Measurements from ENCODE around the gene KCNMB2.
"Not testable (repeated sequence)": the region's sequence is repeated elsewhere in the genome, so short reads cannot be mapped to it uniquely, and the experiment has no call there.

The KCNMB2 gene

DNA sequence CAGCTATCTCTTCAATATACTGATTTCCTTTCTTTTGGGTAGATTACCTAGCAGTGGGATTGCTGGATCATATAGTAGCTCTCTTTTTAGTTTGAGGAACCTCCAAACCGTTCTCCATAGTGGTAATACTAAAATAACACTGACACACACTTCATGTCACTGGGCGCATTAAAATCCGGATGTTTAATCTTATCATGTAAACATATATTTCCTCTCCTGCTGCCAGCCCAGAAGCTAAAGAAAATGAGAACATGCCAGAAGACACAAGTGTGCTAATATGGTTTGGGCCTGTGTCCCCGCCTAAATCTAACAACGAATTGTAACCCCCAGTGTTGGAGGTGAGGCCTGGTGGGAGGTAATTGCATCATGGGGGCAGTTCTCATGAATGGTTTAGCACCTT is 23.6 kb upstream of the KCNMB2 start:
- Mint-ChIP-seq H3K27ac (no peak overlapping the region), H3K27me3 (no peaks in the 10 kb centered on the region)
- ATAC-seq (replicated peaks): no peak

DNA sequence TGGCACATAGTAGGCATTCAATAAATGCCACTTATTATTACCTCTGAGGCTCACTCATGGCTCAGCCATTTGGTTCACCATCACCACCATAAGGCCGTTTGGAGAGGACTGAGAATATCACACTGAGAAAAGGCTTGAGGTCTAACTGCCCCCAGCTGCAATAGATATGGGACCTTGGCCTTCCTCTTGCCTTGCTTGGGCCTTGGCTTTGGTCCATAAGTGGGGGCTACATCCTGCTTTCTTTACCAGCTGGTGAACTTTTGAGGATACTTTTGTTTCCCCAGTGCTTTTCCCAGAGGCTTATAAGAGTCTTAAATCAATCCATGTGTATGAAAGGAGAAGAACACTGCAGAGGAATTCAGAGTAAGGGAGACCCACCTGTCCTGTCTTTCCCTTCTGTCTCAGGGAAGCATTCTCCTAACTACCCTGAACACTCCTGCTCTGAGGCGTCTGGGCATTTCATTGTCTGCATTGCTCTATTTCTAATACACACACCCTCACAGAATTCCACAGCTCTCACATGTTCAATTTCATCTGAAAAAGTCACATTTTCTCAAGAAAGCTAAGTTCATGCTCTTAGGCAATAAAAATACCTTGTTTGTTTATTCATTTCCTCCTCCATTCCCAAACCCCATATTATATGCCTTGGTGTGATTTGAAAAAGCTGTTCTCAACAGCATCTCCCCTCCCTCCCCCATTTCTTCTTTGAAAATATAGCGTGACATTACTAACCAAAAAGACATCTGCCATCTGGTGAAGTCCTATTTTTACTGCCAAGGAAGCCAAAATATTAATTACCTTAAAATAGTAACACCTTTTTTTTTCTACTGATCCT is 22.5 kb upstream of the KCNMB2 start:
- Mint-ChIP-seq H3K4me3 (no peak overlapping the region), H3K27ac (no peak overlapping the region), H3K4me1 (no peaks in the 10 kb centered on the region), H3K36me3 (no peaks in the 10 kb centered on the region), H3K27me3 (no peaks in the 10 kb centered on the region), H3K9me3 (peaks cover 0 to 4% of the 10 kb centered on the region in 2 donors)
- DNase-seq (no peak), ATAC-seq (replicated peaks) (no peak)

More for the DNA sequence above, 23.6 kb upstream of the KCNMB2 start:
- no peak for DNase-seq
- no peaks in the 10 kb centered on the region for H3K4me1 Mint-ChIP-seq
- peaks cover 0 to 4% of the 10 kb centered on the region in 2 donors for H3K9me3 Mint-ChIP-seq
- H3K4me3 Mint-ChIP-seq: no peak overlapping the region
- no peaks in the 10 kb centered on the region for H3K36me3 Mint-ChIP-seq

DNA sequence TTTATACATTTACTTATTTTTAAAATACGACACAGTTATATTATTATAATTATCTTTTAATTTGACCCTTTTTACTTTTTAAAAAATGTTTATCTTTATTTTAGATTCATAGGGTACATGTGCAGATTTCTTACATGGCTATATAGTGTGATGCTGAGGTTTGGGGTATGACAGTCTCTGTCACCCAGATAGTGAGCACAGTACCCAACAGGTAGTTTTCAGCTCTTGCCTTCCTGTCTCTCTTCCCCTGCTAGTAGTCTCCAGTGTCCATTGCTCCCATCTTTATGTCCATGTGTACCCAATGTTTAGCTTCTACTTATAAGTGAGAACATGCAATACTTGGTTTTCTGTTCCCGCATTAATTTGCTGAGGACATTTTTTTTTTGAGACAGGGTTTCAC is 21.8 kb upstream of the KCNMB2 start:
- peaks cover 0 to 2% of the 10 kb centered on the region in 2 donors for H3K9me3 Mint-ChIP-seq
- no peak for DNase-seq
- H3K27ac Mint-ChIP-seq: no peak overlapping the region
- H3K4me1 Mint-ChIP-seq: no peaks in the 10 kb centered on the region
- H3K4me3 Mint-ChIP-seq: no peak overlapping the region
- no peak for ATAC-seq (replicated peaks)
- H3K36me3 Mint-ChIP-seq: no peaks in the 10 kb centered on the region
- H3K27me3 Mint-ChIP-seq: no peaks in the 10 kb centered on the region

DNA sequence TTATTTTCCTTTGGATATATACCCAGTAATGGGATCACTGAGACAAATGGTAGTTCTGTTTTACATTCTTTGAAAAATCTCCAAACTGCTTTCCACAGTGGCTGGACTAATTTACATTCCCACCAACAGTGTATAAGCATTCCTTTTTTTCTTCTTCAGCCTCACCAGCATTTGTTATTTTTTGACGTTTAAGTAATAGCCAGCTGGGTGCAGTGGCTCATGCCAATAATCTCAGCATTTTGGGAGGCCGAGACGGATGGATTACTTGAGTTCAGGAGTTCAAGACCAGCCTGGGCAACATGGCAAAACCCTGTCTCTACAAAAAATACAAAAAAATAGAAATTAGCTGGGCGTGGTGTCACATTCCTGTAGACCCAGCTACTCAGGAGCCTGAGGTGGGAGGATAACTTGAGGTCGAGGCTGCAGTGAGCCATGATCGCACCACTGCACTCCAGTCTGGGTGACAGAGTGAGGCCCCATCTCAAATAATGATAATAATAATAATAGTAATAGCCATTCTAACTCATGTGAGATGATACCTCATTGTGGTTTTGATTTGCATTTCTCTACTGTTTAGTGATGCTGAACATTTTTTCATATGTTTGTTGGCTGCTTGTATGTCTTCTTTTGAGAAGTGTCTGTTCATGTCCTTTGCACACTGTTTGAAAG is 21.0 kb upstream of the KCNMB2 start:
- not testable (repeated sequence) for H3K27ac Mint-ChIP-seq; H3K27me3 Mint-ChIP-seq; H3K9me3 Mint-ChIP-seq; ATAC-seq (replicated peaks); H3K36me3 Mint-ChIP-seq; DNase-seq; H3K4me1 Mint-ChIP-seq; H3K4me3 Mint-ChIP-seq

DNA sequence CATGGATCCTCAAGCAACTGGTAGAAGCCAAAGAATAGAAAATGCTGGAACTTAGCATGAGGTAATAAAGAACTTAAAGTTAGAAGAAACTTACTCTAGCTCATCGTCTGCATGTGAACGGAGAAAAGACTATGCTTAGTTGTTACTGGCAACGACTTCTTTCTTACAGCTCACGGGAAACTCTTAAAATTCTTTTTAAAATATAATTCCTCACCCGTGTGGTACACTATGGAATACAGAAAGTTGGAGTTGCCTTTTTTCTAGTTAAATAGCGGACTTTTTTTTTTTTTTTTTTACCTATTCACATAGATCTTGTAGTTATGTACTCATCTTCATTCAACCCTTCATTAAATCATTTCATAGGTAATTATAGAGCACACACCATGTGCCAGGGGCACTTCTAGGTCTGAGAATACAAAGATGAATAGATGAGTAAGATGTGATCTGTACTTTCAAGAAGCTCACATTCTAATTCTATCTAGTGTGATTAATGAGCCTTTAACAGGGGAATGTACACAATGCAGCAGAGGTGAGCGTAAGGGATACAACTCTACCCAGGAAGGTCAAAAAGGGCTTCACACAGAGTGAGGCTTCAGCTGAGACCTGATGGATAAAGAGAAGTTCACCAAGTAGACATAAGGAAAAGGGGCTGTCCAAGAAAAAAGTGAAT is 18.4 kb upstream of the KCNMB2 start:
- ATAC-seq (replicated peaks): no peak
- no peak for DNase-seq
- Mint-ChIP-seq H3K27ac (no peak overlapping the region), H3K27me3 (no peaks in the 10 kb centered on the region), H3K9me3 (no peaks in the 10 kb centered on the region), H3K4me1 (no peaks in the 10 kb centered on the region), H3K36me3 (no peaks in the 10 kb centered on the region), H3K4me3 (no peak overlapping the region)

DNA sequence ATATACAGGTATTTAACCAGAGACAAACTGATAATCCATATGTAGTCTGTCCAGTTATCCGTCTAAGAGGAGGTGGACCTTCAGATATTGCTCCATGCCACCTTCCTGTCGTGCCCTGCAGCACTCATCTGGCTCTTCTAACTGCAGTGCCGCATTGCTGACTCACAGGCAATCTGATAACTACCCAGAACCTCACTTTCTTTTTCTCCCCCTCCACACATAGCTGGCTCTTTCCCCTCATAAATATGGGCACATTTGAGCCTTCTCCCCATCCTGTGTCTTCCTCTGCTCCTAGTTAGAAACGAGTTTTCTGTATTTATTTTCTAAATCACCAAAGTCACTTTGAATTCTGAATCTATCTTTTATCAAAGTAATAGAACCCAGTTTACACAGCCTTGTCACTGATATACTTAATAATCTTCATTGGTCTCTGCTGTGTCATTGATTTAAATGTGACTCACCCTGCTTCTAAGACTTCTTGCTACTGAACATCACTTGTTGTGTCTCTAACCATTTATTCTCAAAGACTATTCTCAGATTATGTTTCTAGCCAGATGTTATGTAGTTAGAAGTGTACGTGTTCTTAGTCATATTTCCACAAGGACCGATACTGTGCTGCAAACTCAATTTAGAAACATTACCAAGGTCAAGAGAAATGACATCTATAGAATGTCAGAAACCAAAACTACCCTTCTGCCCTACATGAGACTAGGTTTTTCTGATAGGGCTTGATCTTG is 17.4 kb upstream of the KCNMB2 start:
- Mint-ChIP-seq H3K4me3 (no peak overlapping the region), H3K27me3 (no peaks in the 10 kb centered on the region), H3K4me1 (no peaks in the 10 kb centered on the region), H3K9me3 (no peaks in the 10 kb centered on the region), H3K27ac (no peak overlapping the region), H3K36me3 (no peaks in the 10 kb centered on the region)
- no peak for DNase-seq
- ATAC-seq (replicated peaks): no peak

DNA sequence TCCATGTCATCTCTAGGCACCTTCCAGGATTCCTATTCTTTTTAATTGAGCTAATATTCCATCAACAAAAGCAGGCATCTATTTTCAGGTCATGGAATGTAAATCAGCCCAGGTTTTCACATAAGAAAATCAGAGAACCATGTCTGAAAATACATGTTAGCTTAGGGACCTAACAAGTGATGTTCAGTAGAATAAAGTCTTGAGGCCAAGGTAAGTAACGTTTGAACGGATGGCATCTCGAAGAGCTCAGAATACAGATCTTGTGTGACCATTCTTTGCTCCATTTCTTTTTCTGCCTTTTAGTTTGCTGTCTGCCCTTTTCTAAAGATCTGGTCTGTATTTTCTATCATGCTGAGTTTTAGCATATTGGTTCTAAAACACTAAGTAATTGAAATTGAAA is 16.5 kb upstream of the KCNMB2 start:
- Mint-ChIP-seq H3K36me3 (no peaks in the 10 kb centered on the region), H3K4me3 (no peak overlapping the region), H3K4me1 (no peaks in the 10 kb centered on the region), H3K9me3 (no peaks in the 10 kb centered on the region), H3K27ac (no peak overlapping the region), H3K27me3 (no peaks in the 10 kb centered on the region)
- DNase-seq: no peak
- ATAC-seq (replicated peaks): no peak

DNA sequence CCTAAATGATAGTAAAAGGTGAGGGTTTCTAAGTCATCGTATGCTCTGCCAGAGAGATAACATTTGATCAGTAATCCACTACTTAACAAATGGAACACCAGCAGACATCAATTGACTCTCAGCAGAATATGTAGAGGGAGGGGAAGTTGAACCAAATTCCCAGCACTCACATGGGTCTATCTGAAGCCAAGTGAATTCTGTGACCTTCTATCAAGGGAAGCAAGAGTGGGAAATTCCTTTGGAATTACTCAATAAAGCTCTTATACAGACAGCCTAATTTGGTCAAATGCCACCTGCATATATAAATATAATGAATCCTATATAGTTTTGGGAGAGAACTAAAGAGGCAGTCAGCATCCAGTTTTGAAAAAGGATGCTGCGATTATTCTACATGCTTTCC is 15.8 kb upstream of the KCNMB2 start:
- H3K36me3 Mint-ChIP-seq: no peaks in the 10 kb centered on the region
- peaks cover 0 to 5% of the 10 kb centered on the region in 2 donors for H3K27me3 Mint-ChIP-seq
- H3K27ac Mint-ChIP-seq: no peak overlapping the region
- H3K4me3 Mint-ChIP-seq: no peak overlapping the region
- no peaks in the 10 kb centered on the region for H3K4me1 Mint-ChIP-seq
- no peak for ATAC-seq (replicated peaks)
- no peak for DNase-seq
- no peaks in the 10 kb centered on the region for H3K9me3 Mint-ChIP-seq

DNA sequence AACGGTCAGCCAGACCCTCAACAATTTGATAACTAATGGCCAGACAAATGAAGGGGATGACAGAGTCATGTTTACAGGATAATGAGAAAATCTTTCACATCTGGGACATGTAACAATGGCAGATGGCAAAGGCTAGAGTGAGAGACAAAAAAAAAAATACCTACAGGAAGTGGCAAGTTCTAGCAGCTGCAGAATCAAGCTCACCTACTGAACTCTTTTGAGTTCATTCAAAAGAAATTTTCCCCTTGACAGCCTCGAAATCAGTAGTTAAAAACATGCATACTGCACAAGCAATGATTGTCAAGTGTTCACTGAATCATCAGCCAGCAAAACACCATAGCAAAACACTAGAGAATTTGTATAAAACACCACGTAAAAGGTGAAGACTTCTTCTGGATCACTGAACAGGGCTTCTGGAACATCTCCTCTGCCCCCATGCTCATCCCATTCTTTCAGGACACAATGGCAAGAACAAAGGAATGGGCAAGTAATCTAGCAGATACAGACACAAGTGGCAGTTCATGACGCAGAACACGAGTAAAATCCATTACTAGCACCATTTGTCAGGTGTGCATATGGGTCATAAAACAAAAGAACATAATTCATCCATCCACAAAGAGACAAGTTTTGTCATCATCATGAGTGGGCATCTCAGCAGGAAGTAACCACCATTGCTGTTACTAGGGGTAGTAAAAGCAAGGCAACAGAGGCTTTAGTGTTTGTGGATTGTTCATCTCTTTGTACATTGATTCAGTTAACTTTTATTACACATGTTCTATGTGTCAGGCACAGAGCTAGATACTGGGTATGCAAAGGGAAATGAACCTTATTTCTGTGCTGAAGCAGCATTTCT is 13.8 kb upstream of the KCNMB2 start:
- Mint-ChIP-seq H3K27me3 (peaks cover 0 to 5% of the 10 kb centered on the region in 2 donors), H3K4me1 (no peaks in the 10 kb centered on the region), H3K9me3 (no peaks in the 10 kb centered on the region), H3K36me3 (no peaks in the 10 kb centered on the region), H3K27ac (no peak overlapping the region), H3K4me3 (no peak overlapping the region)
- no peak for DNase-seq
- no peak for ATAC-seq (replicated peaks)

DNA sequence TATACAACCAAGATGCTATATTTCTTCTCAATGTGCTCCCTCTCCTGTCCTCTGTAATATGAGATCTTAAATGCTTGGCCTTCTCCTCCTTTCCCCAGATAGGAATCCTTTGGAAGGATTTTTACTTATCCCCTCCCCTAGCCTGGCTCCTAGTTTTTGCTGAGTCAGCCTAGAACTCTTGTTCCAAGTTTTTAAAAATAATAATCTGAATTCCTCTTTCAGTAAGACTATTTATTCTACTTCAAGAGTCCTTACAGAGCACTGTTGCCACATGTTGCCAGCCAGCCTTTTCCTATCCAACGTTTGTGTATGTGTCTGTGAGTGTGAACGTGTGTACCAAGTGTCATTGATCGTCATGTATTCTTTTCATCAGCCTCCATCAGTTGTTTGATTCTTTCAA is 11.0 kb upstream of the KCNMB2 start:
- no peak for DNase-seq
- no peak for ATAC-seq (replicated peaks)
- no peaks in the 10 kb centered on the region for H3K4me1 Mint-ChIP-seq
- H3K9me3 Mint-ChIP-seq: no peaks in the 10 kb centered on the region
- peaks cover 0 to 5% of the 10 kb centered on the region in 2 donors for H3K27me3 Mint-ChIP-seq
- H3K36me3 Mint-ChIP-seq: no peaks in the 10 kb centered on the region
- no peak overlapping the region for H3K27ac Mint-ChIP-seq
- H3K4me3 Mint-ChIP-seq: no peak overlapping the region

DNA sequence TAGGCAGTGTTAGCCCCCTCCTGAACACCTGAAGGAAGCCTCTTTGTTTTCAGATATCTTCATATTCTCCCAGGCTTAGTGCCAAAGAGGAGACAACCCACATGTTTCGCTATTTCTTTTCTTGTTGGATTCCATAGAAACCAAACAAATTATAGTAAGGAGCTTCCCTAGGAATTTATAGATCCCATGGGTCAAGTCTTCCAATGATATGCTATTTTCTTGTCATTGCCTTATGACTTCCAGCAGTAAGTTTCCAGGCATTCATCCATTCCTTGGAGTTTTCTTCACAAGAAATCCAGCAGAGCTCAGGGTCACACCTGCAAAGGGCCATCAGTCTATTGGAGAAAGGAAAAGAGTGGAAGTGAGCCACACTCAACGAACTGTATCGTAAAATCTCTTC is 9.9 kb upstream of the KCNMB2 start:
- no peak for ATAC-seq (replicated peaks)
- H3K36me3 Mint-ChIP-seq: no peaks in the 10 kb centered on the region
- H3K9me3 Mint-ChIP-seq: peaks cover 2 to 3% of the 10 kb centered on the region in 2 donors
- H3K27ac Mint-ChIP-seq: no peak overlapping the region
- DNase-seq: no peak
- H3K4me3 Mint-ChIP-seq: no peak overlapping the region
- H3K27me3 Mint-ChIP-seq: peaks cover 0 to 5% of the 10 kb centered on the region in 2 donors
- no peaks in the 10 kb centered on the region for H3K4me1 Mint-ChIP-seq

DNA sequence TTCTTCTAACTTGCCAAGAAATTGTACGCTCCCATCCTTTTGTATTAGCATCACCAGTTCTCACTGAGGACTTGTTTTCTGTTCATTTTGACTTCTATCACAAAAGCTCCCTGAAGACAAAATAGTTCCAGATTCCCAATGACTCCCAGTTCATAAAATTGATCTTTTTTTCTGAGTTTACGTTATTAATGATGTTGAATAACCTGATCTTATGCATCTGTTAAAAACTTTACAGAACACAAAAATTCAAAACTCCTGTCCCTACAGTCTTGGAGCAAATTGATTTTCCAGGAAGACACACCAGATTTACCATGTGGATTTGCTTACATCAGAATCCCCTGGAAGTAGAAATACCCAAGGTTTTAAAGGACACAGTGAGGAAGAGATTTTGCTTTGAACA is 8.3 kb upstream of the KCNMB2 start:
- ATAC-seq (replicated peaks) (no peak), DNase-seq (no peak)
- no peak overlapping the region for H3K27ac Mint-ChIP-seq
- H3K36me3 Mint-ChIP-seq: no peaks in the 10 kb centered on the region
- H3K27me3 Mint-ChIP-seq: peaks cover 1 to 7% of the 10 kb centered on the region in 2 donors
- H3K4me1 Mint-ChIP-seq: no peaks in the 10 kb centered on the region
- peaks cover 4 to 6% of the 10 kb centered on the region in 2 donors for H3K9me3 Mint-ChIP-seq
- no peak overlapping the region for H3K4me3 Mint-ChIP-seq

DNA sequence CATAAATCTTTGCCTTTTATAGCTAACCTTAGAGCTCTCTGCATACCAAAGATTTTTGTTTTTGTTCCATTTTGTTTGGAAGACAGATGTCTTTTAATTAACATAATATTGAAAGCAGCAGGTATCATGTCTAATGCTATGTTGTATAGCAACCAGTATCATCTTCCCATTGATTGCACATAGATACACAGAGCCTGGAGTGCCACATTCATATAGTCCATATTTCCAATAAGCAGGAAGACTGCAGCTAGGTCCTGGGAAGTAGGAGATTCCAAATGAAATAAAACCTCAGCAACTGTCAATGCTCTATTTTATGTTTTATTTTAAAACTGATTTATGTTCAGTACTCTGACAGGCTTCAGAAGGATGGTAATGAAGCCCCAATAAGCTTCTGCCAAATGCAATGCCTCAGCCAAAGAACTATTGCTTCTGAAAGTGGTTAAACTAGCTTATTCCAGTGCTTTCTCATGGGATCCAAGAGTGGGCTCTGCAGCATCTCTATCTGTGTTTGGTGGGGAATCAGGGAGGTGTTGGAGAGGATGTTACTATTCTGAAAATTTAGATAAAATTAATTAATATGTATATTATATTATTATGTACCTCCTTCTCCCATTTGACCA is 6.5 kb upstream of the KCNMB2 start:
- Mint-ChIP-seq H3K27ac (no peak overlapping the region), H3K36me3 (no peaks in the 10 kb centered on the region), H3K27me3 (peaks cover 10 to 15% of the 10 kb centered on the region in 2 donors), H3K9me3 (peaks cover 4 to 6% of the 10 kb centered on the region in 2 donors), H3K4me3 (no peak overlapping the region), H3K4me1 (no peaks in the 10 kb centered on the region)
- ATAC-seq (replicated peaks) (no peak), DNase-seq (no peak)
